Prostate gland (tissue), 2 donors: Measurements from ENCODE around the gene CCDC127. TPM values are rescaled to one million over a fixed set of nuclear protein-coding genes. Genes with fewer than 3 reads are reported as not detected.

Experiments used
- DNase-seq: peaks from one replicate; pipeline ENCODE4 v3.0.0-alpha.2; 2019; ENCODE audit warnings: low spot score
- H3K27ac ChIP-seq, 2 donors: fragments of 200-600 bp; sonication (generic); 2 replicates each; pipeline ENCODE4 v1.5.1; 2017 to 2019
- H3K27me3 ChIP-seq: fragments of 200-600 bp; sonication (generic); replicated peaks from 2 replicates; pipeline ENCODE4 v1.5.1; 2019; ENCODE audit not compliant: insufficient read depth
- H3K36me3 ChIP-seq, 2 donors: fragments of 200-600 bp; sonication (generic); 1 replicate in 1 of 2; 2 replicates in 1 of 2; pipeline versions ENCODE4 v1.5.1 to v1.8.1; 2017 to 2019
- H3K4me1 ChIP-seq: fragments of 200-600 bp; sonication (generic); replicated peaks from 2 replicates; pipeline ENCODE4 v1.5.1; 2019
- H3K4me3 ChIP-seq, 2 donors: fragments of 200-600 bp; sonication (generic); 2 replicates each; pipeline ENCODE4 v1.5.1; 2017 to 2019
- H3K9me3 ChIP-seq: fragments of 200-600 bp; sonication (generic); 2 replicates; pipeline ENCODE4 v1.5.1; 2017
- POLR2A ChIP-seq: fragments of 450-650 bp; IDR thresholded peaks from one replicate; pipeline ENCODE4 v1.6.1; 2016; ENCODE audit warnings: antibody characterized with exemption, mild to moderate bottlenecking
- POLR2AphosphoS5 ChIP-seq: sonication (generic); formaldehyde crosslinking; IDR thresholded peaks from one replicate; pipeline ENCODE4 v1.6.1; 2017; ENCODE audit warnings: antibody characterized with exemption
- WGBS: methylation state at CpG from one replicate; pipeline ENCODE4 v1.1.5; 2018; 5-methylcytosine and 5-hydroxymethylcytosine counted together
- intact Hi-C: fragments of 100-400 bp; cut with DNase I; formaldehyde crosslinking; loops from one replicate; pipeline ENCODE4 v1.14.2; 2022
- total RNA-seq, 2 donors: library from RNA; depleted of rRNA; stranded (reverse); fragments of >200 nt; gene quantifications; one replicate each; pipeline ENCODE4 v1.1.0, GENCODE V29; 2016
- TF ChIP-seq, protein P1 (sequence below), 4 experiments: fragments of 200-600 bp in 2 of 4; fragments of 450-650 bp in 2 of 4; sonication (generic) in 2 of 4; IDR thresholded peaks; 1 replicate in 3 of 4; 2 replicates in 1 of 4; pipeline ENCODE4 v1.5.1; 2016 to 2019; ENCODE audit warnings: antibody characterized with exemption in 4 of 4, mild to moderate bottlenecking in 2 of 4, moderate library complexity in 2 of 4

Gene CCDC127
- total RNA-seq, 2 donors from 2014 or later = 4.7 to 5.2 TPM

GRCh38 chr5:208449-209114 lies 9.4 kb downstream of the CCDC127 start:
- DNase-seq = no peak
- H3K36me3 ChIP-seq = no peaks in the 10 kb centered on the region
- intact Hi-C loops = no loop called here
- no peak overlapping the region for H3K4me3 ChIP-seq
- no peaks in the 10 kb centered on the region for H3K9me3 ChIP-seq
- H3K4me1 ChIP-seq = no peaks in the 10 kb centered on the region
- TF ChIP-seq, protein P1, sequence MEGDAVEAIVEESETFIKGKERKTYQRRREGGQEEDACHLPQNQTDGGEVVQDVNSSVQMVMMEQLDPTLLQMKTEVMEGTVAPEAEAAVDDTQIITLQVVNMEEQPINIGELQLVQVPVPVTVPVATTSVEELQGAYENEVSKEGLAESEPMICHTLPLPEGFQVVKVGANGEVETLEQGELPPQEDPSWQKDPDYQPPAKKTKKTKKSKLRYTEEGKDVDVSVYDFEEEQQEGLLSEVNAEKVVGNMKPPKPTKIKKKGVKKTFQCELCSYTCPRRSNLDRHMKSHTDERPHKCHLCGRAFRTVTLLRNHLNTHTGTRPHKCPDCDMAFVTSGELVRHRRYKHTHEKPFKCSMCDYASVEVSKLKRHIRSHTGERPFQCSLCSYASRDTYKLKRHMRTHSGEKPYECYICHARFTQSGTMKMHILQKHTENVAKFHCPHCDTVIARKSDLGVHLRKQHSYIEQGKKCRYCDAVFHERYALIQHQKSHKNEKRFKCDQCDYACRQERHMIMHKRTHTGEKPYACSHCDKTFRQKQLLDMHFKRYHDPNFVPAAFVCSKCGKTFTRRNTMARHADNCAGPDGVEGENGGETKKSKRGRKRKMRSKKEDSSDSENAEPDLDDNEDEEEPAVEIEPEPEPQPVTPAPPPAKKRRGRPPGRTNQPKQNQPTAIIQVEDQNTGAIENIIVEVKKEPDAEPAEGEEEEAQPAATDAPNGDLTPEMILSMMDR (IDR thresholded peaks at IDR 0.05) = no peak
- TF ChIP-seq POLR2A = no peak
- TF ChIP-seq POLR2AphosphoS5 = no peak
- H3K27ac ChIP-seq = no peak overlapping the region
- H3K27me3 ChIP-seq = no peaks in the 10 kb centered on the region
- 77% methylated on average over 13 of the region's 15 CpGs for WGBS

DNA sequence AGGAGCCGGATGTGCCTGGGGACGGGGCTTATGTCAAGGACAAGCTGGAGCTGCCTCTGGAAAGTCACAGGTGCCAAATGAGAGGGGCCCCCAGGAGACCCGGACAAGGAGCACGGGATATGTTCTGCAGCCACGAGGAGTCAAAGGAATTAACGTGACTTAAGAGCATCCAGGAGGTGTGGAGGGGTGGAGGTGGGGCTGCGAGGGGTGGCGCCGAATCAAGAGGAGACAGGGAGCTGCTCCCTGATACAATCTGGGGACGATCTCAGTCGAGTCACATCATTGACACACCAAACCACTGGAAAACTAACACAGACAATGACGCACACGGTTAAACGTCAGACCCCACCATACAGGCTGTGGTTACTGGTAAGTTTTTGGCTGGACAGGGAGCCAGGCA lies 10.4 kb downstream of the CCDC127 start:
- no peaks in the 10 kb centered on the region for H3K4me1 ChIP-seq
- DNase-seq = no peak
- H3K4me3 ChIP-seq = no peak overlapping the region
- WGBS = 72% methylated on average over 14 of the region's 14 CpGs
- H3K36me3 ChIP-seq = no peaks in the 10 kb centered on the region
- H3K9me3 ChIP-seq = no peaks in the 10 kb centered on the region
- H3K27ac ChIP-seq = no peak overlapping the region
- no peaks in the 10 kb centered on the region for H3K27me3 ChIP-seq
- TF ChIP-seq POLR2A (no peak), POLR2AphosphoS5 (no peak)
- TF ChIP-seq, protein P1 (IDR thresholded peaks at IDR 0.05) = no peak
- intact Hi-C loops = no loop called here

- no peaks in the 10 kb centered on the region for H3K36me3 ChIP-seq
- H3K27me3 ChIP-seq = no peaks in the 10 kb centered on the region
- no peak for TF ChIP-seq POLR2A
- TF ChIP-seq, protein P1 (IDR thresholded peaks at IDR 0.05) = no peak
- no peak for TF ChIP-seq POLR2AphosphoS5
- intact Hi-C loops = no loop called here
- H3K27ac ChIP-seq = no peak overlapping the region
- no peaks in the 10 kb centered on the region for H3K9me3 ChIP-seq
- H3K4me1 ChIP-seq = no peaks in the 10 kb centered on the region
- DNase-seq = no peak
- H3K4me3 ChIP-seq = no peak overlapping the region
- 89% methylated on average over 8 of the region's 8 CpGs for WGBS
Observed at GRCh38 chr5:206927-207536, 10.9 kb downstream of the CCDC127 start.

- intact Hi-C loops = no loop called here
- DNase-seq = no peak
- Histone ChIP-seq H3K36me3 (no peaks in the 10 kb centered on the region), H3K27me3 (no peaks in the 10 kb centered on the region), H3K9me3 (no peaks in the 10 kb centered on the region), H3K4me3 (no peak overlapping the region), H3K4me1 (no peaks in the 10 kb centered on the region), H3K27ac (no peak overlapping the region)
- 67% methylated on average over 11 of the region's 11 CpGs for WGBS
- no peak for TF ChIP-seq POLR2AphosphoS5
- TF ChIP-seq, protein P1 (IDR thresholded peaks at IDR 0.05) = no peak
- TF ChIP-seq POLR2A = no peak
Observed at GRCh38 chr5:206406-206805, 11.5 kb downstream of the CCDC127 start.
